ENCODE measurements around the gene PHLDB3.

DNA sequence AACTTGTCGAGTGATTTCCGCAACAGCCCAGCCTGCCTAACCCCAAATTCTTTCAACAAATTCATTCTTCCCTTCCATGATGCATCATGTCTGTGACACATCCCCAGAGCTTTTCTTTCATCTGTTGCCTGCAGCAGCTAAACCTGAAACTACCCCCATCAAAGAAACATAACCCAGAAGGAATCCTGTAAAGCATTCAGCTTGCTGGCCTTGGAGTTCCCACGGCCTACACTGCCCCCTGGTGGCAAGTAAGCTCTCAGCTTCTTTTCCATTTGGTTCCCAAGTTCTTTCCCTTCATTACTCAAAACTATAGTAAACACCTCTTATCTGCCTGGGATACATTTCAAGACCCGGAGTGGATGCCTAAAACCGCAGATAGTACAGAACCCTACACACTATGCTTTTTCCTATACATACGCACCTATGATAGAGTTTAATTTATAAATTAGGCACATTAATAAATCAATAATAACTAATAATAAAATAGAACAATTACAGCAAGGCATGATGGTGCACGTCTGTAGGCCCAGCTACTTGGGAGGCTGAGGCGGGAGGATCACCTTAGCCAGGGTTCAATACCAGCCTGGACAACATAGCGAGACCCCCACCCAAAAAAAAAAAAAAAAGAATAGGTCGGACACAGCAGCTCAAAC is 15.0 kb upstream of the PHLDB3 start:
- TF ChIP-seq POLR2A (IDR thresholded peaks at IDR 0.05): no peak
- TF ChIP-seq, protein P1, sequence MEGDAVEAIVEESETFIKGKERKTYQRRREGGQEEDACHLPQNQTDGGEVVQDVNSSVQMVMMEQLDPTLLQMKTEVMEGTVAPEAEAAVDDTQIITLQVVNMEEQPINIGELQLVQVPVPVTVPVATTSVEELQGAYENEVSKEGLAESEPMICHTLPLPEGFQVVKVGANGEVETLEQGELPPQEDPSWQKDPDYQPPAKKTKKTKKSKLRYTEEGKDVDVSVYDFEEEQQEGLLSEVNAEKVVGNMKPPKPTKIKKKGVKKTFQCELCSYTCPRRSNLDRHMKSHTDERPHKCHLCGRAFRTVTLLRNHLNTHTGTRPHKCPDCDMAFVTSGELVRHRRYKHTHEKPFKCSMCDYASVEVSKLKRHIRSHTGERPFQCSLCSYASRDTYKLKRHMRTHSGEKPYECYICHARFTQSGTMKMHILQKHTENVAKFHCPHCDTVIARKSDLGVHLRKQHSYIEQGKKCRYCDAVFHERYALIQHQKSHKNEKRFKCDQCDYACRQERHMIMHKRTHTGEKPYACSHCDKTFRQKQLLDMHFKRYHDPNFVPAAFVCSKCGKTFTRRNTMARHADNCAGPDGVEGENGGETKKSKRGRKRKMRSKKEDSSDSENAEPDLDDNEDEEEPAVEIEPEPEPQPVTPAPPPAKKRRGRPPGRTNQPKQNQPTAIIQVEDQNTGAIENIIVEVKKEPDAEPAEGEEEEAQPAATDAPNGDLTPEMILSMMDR (IDR thresholded peaks at IDR 0.05): peak; percentile 89 to 95 (median 92)

Data from esophagus squamous epithelium (tissue), 4 donors.